GM12878 (cell line): ENCODE results near the gene TGFB2. TPM values are rescaled to one million over a fixed set of nuclear protein-coding genes. Genes with fewer than 3 reads are reported as not detected.

Source experiments
- ATAC-seq: fragments of 200-7000 bp; cut with Tn5 transposase; 3 replicates; pipeline ENCODE4 v1.9.1; 2020; ENCODE audit warnings: mild to moderate bottlenecking, moderate library complexity
- BruUV-seq: library from RNA; stranded (reverse); fragments of 400-500 nt; replicated peaks from 2 replicates; lab custom pipeline; 2021; lab: Mats Ljungman, UMichigan
- CTCF ChIA-PET: fragments of 300-600 bp; sonication (Branson Sonifier 250); formaldehyde crosslinking; extraction: SDS; loops from one replicate; lab custom pipeline; 2021; ENCODE audit warnings: inconsistent platforms; lab: Yijun Ruan, JAX
- POLR2A ChIA-PET: fragments of 350-600 bp; formaldehyde crosslinking; extraction: SDS; loops from one replicate; lab custom pipeline; 2021; ENCODE audit warnings: inconsistent platforms; lab: Charles Lee
- RAD21 ChIA-PET: fragments of 300-600 bp; sonication (Branson Sonifier 250); formaldehyde crosslinking; loops from one replicate; lab custom pipeline; 2023; ENCODE audit warnings: antibody characterized with exemption; ENCODE audit not compliant: unreplicated experiment; lab: Charles Lee
- SMC1A ChIA-PET: fragments of 300-600 bp; sonication (Branson Sonifier 250); formaldehyde crosslinking; loops from one replicate; lab custom pipeline; 2023; ENCODE audit not compliant: unreplicated experiment, uncharacterized antibody; lab: Charles Lee
- DNase-seq: peaks from one replicate; pipeline ENCODE4 v3.0.0-alpha.2; 2011; ENCODE audit warnings: low read depth, low spot score
- FAIRE-seq: peaks from 3 replicates; lab custom pipeline; 2011; peaks lifted over from hg19 to GRCh38; lab: Jason Lieb, UNC
- H2AFZ ChIP-seq: 2 replicates; pipeline ENCODE4 v1.6.0; 2011; ENCODE audit warnings: low read depth, low read length, control low read depth; ENCODE audit not compliant: control insufficient read depth
- H3K27ac ChIP-seq: 2 replicates; pipeline ENCODE4 v1.5.1; 2011; ENCODE audit warnings: control low read depth; ENCODE audit not compliant: control insufficient read depth, insufficient read depth
- H3K27me3 ChIP-seq, 2 experiments: replicated peaks in 1 of 2; 2 replicates each; pipeline versions ENCODE4 v1.6.0 to v1.6.1; 2011; ENCODE audit warnings: low read length in 1 of 2; ENCODE audit not compliant: control insufficient read depth in 2 of 2, insufficient read depth in 2 of 2
- H3K36me3 ChIP-seq, 2 experiments: 2 replicates each; pipeline ENCODE4 v1.5.1; 2011; ENCODE audit warnings: low read length in 1 of 2; ENCODE audit not compliant: control insufficient read depth in 2 of 2, insufficient read depth in 2 of 2
- H3K4me1 ChIP-seq: 2 replicates; pipeline ENCODE4 v1.6.1; 2011; ENCODE audit warnings: mild to moderate bottlenecking, low read length, moderate library complexity, mixed read lengths; ENCODE audit not compliant: control insufficient read depth, insufficient read depth
- H3K4me2 ChIP-seq: 2 replicates; pipeline ENCODE4 v1.6.0; 2011; ENCODE audit warnings: control low read depth; ENCODE audit not compliant: control insufficient read depth, insufficient read depth
- H3K4me3 ChIP-seq: fragments of 200-600 bp; sonication (generic); 2 replicates; pipeline ENCODE4 v1.5.1; 2016
- H3K79me2 ChIP-seq: 2 replicates; pipeline ENCODE4 v1.6.0; 2011; ENCODE audit warnings: low read length; ENCODE audit not compliant: control insufficient read depth, insufficient read depth
- H3K9ac ChIP-seq: 2 replicates; pipeline ENCODE4 v1.8.0; 2011; ENCODE audit warnings: low read length, control low read depth, mixed read lengths; ENCODE audit not compliant: control insufficient read depth, insufficient read depth
- H3K9me3 ChIP-seq: replicated peaks from 3 replicates; pipeline ENCODE4 v1.5.1; 2011; ENCODE audit warnings: mild to moderate bottlenecking, low read length; ENCODE audit not compliant: control insufficient read depth, insufficient read depth
- H4K20me1 ChIP-seq: 2 replicates; pipeline ENCODE4 v1.6.0; 2011; ENCODE audit not compliant: control insufficient read depth, insufficient read depth
- ATF3 ChIP-seq: IDR thresholded peaks from 2 replicates; pipeline ENCODE4 v1.6.1; 2011; ENCODE audit warnings: low read depth, mild to moderate bottlenecking, low read length, moderate library complexity, borderline replicate concordance; ENCODE audit errors: extremely low read depth
- CHD4 ChIP-seq: fragments of 200-600 bp; sonication (generic); IDR thresholded peaks from 2 replicates; pipeline ENCODE4 v1.6.1; 2016; ENCODE audit warnings: mild to moderate bottlenecking
- HDAC2 ChIP-seq: fragments of 200-600 bp; sonication (generic); IDR thresholded peaks from 2 replicates; pipeline ENCODE4 v1.6.1; 2017
- IRF4 ChIP-seq: IDR thresholded peaks from 2 replicates; pipeline ENCODE4 v1.6.1; 2011; ENCODE audit warnings: low read depth, low read length
- JUNB ChIP-seq: IDR thresholded peaks from 2 replicates; pipeline ENCODE4 v1.6.1; 2016; ENCODE audit warnings: antibody characterized with exemption, mild to moderate bottlenecking
- KLF5 ChIP-seq: fragments of 450-650 bp; IDR thresholded peaks from 2 replicates; pipeline ENCODE4 v1.6.1; 2014; ENCODE audit warnings: mild to moderate bottlenecking; ENCODE audit not compliant: partially characterized antibody
- MXI1 ChIP-seq: fragments of 150-350 bp; IDR thresholded peaks from 2 replicates; pipeline ENCODE4 v1.6.1; 2011; ENCODE audit warnings: low read depth, mild to moderate bottlenecking, inconsistent platforms, low read length, improper control_type of control experiment
- NFYA ChIP-seq: IDR thresholded peaks from 2 replicates; pipeline ENCODE4 v1.6.1; 2011; ENCODE audit warnings: low read depth, mild to moderate bottlenecking, low read length, improper control_type of control experiment, borderline replicate concordance
- NKRF ChIP-seq: fragments of 450-650 bp; conservative IDR thresholded peaks from 2 replicates; pipeline ENCODE4 v1.6.1; 2017; ENCODE audit warnings: mild to moderate bottlenecking, moderate library complexity
- POLR2AphosphoS2 ChIP-seq: IDR thresholded peaks from 2 replicates; pipeline ENCODE4 v1.6.1; 2011; ENCODE audit warnings: low read depth, mild to moderate bottlenecking, low read length, improper control_type of control experiment, moderate library complexity
- PRDM15 ChIP-seq: fragments of 450-650 bp; formaldehyde crosslinking; IDR thresholded peaks from 2 replicates; pipeline ENCODE4 v1.4.0; 2020; ENCODE audit warnings: mild to moderate bottlenecking, moderate library complexity
- SREBF1 ChIP-seq: IDR thresholded peaks from 2 replicates; pipeline ENCODE4 v1.6.1; 2012; ENCODE audit warnings: mild to moderate bottlenecking, low read length
- TBL1XR1 ChIP-seq: IDR thresholded peaks from 2 replicates; pipeline ENCODE4 v1.6.1; 2012; ENCODE audit warnings: low read depth, low read length, improper control_type of control experiment
- WGBS: methylation state at CpG from one replicate; pipeline ENCODE4 v1.1.6; 2016; ENCODE audit warnings: low lambda C conversion rate; ENCODE audit not compliant: insufficient replicate concordance, insufficient coverage; ENCODE audit errors: missing lambda C conversion rate; 5-methylcytosine and 5-hydroxymethylcytosine counted together
- in situ Hi-C: fragments of 300-500 bp; cut with MboI; formaldehyde crosslinking; loops from 9 replicates; pipeline ENCODE4 v1.14.3; 2018; ENCODE audit warnings: mixed read lengths
- intact Hi-C: fragments of 100-400 bp; cut with micrococcal nuclease; formaldehyde crosslinking; loops from one replicate; pipeline ENCODE4 v1.14.2; 2022; ENCODE audit not compliant: unreplicated experiment
- polyA plus RNA-seq, 11 experiments: library from polyadenylated mRNA; depleted of rRNA in 4 of 11; unstranded in 6 of 11; stranded (reverse) in 5 of 11; fragments of >200 nt; fragmentation: Nextera tagmentation in 4 of 11; fragmentation: Illumina TruSeq in 1 of 11; extraction: Ambion mirVana in 4 of 11; extraction: Trizol in 1 of 11; gene quantifications; 1 replicate in 1 of 11; 2 replicates in 10 of 11; pipeline versions ENCODE4 v1.2.1 to v1.2.3, GENCODE V29; 2011 to 2016; ENCODE audit warnings: inconsistent platforms in 2 of 11, missing spikeins in 2 of 11, low read depth in 1 of 11
- total RNA-seq, 4 experiments: library from RNA; depleted of rRNA in 3 of 4; stranded (reverse); fragments of >200 nt in 3 of 4; fragmentation: Illumina TruSeq in 1 of 4; extraction: Trizol in 1 of 4; gene quantifications; 2 replicates each; pipeline versions ENCODE4 v1.2.1 to v1.2.3, GENCODE V29; 2013 to 2021

Gene TGFB2
- total and polyA plus RNA-seq, 10 of the 15 experiments (the other 5 are each of a cell fraction or from before 2014, with no cell fraction given): 0.03 to 0.11 (median 0.04) TPM; not detected in 6

- no peak for TF ChIP-seq IRF4
- no peak for TF ChIP-seq KLF5
- no peak for TF ChIP-seq SREBF1
- TF ChIP-seq CHD4: no peak
Observed at GRCh38 chr1:218439541-218440295, 94.6 kb downstream of the TGFB2 start (continued).

- ChIA-PET CTCF (no interaction called here), POLR2A (interaction anchor here (0.5 kb wide), 1 partner anchor 10 kb away, joined by 3 read pairs; no protein-coding TSS in a partner anchor), SMC1A (no interaction called here), RAD21 (no interaction called here)
- Histone ChIP-seq H3K9me3 (no peaks in the 10 kb centered on the region), H3K9ac (no peak overlapping the region), H4K20me1 (no peaks in the 10 kb centered on the region), H3K4me2 (no peak overlapping the region), H3K79me2 (no peaks in the 10 kb centered on the region), H3K4me1 (no peaks in the 10 kb centered on the region), H3K27me3 (no peaks in the 10 kb centered on the region), H3K4me3 (no peak overlapping the region), H3K27ac (no peak overlapping the region), H2AFZ (no peak overlapping the region), H3K36me3 (no peaks in the 10 kb centered on the region)
- in situ Hi-C loops (no loop called here), intact Hi-C loops (no loop called here)
- WGBS: 31% methylated on average over 2 of the region's 2 CpGs
- FAIRE-seq: no peak
- TF ChIP-seq MXI1 (no peak), JUNB (no peak), CHD4 (no peak), POLR2AphosphoS2 (no peak), NKRF (no peak), HDAC2 (no peak), TBL1XR1 (no peak), ATF3 (no peak), PRDM15 (CRISPR knock-in tag) (no peak), NFYA (no peak)
- no peak for ATAC-seq
- no TSS peak for BruUV-seq
- no peak for DNase-seq
Observed at GRCh38 chr1:218443255-218443654, 98.1 kb downstream of the TGFB2 start.
